ENCODE results near the gene RASSF3. TPM values are rescaled to one million over a fixed set of nuclear protein-coding genes. Genes with fewer than 3 reads are reported as not detected.
"Not testable (repeated sequence)": the region's sequence is repeated elsewhere in the genome, so short reads cannot be mapped to it uniquely, and the experiment has no call there.

The RASSF3 gene, protein sequence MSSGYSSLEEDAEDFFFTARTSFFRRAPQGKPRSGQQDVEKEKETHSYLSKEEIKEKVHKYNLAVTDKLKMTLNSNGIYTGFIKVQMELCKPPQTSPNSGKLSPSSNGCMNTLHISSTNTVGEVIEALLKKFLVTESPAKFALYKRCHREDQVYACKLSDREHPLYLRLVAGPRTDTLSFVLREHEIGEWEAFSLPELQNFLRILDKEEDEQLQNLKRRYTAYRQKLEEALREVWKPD
- total RNA-seq (2014; rRNA removed; shearing (Covaris generic)): 38.2 and 42.6 TPM in 2 replicates
- 24.5 and 27.7 TPM in 2 replicates for polyA plus RNA-seq (2014; cell fraction: nucleus; rRNA removed)

DNA sequence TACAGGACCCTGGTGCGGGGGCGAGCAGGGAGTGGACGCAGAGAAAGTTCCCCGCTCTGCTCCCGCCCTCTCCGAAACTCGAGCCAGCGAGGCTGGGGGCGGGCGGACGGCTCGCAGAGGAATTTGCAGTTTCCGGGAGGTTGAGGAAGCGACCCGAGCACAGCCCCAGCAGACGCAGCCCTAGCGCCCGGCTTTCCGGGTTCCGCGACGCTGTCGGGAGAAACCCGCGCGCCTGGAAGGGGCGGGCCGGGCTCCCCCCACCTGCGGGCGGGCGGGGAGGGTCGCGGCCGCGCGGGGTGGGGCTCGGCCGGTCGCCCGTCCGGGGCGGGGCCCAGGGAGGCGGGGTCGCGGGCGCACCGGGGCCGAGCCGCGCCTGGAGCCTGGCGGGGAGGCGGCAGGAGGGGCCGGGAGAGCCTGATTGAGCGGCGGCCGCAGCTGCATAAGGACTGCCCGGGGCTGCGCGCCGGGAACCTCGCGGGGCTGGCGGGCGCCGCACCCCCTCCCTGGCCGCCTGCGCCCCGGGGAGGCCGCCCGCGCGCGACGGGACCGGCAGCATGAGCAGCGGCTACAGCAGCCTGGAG, at the start of gene RASSF3:
RASSF3 (plus strand) TSS at position 417 of the 581 bp plus-strand sequence; CDS start at position 555, 138 bp downstream.
- peak; percentile 67 for DNase-seq (ENCODE audit: extremely low read depth, low read depth)

DNA sequence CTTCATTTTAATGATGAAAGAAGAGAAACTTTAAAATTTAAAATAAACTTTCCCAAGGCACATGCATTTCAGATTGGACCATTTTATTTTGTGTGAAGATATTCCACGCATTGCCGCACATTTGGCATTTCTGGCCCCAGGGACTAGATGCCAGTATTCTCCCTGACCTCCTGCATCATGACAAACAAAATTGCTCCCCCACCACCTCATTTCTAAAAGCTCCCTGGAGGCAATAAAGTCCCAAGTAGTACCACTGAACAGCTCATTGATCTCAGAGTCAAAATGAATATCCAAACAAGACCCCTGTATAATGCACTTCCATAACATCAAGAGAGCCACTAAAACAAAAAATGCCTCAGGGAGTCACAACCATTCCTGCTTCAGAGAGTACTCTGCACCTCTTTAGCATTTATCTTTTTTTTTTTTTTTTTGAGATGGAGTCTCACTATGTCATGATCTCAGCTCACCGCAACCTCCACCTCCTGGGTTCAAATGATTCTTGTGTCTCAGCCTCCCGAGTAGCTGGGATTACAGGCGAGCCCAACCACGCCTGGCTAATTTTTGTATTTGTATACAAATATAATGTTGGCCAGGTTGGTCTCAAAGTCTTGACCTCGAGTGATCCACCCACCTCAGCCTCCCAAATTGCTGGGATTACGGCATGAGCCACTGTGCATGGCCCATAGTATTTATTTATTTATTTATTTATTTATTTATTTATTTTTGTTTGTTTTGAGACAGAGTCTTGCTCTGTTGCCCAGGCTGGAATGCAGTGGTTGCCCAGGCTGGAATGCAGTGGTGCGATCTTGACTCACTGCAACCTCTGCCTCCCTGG, 48.8 kb upstream of the RASSF3 start:
- no peak for DNase-seq (ENCODE audit: extremely low read depth, low read depth)

DNA sequence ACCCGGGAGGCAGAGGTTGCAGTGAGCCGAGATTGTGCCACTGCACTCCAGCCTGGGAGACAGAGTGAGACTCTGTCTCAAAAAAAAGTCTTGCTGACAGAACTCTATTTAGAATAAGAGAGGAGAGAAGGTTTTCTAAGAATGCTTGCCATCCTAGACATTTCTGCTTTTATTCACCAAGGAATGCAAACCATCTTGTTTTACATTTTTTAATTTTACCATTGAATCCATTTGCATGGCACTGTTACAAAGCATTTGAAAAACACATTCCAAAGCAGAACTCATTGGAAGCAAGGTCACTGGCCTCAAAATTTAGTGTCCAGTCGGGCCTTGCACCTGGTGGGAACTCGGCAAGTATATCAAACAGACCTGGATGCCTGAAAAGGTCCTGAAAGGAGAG, 44.2 kb upstream of the RASSF3 start:
- DNase-seq (ENCODE audit: extremely low read depth, low read depth): no peak

DNA sequence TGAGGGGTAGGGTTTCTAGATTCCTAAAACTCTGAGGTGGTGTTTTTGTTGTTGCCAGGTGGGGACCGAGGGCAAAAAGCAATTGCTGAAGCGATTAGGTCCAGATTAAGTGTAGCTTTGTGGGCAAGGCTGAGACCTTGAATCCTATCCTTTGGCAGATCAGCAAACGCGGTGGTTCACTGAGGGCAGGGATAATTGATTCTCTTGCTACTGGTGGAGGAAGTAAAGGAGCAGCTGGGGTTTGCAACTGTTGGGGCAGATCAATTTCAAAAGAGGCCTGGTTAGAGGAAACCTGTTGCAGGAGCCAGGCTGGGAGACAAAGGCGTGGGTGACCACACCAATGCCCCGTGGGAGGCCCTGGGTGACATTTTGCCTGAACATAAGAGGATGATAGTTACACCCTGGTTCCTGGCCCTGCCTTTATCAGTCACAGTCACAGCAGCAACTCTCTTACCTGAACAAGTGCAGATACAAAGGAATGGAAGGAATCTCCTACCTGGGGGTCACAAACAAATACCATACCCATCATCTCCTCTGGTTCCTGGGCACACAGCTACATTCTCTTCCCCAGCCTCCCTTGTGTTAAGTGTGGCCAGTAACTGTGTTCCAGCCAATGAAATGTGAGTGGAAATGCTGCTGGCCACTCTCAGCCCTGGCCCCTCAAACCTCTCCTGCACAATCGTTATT, 43.3 kb upstream of the RASSF3 start:
- no peak for DNase-seq (ENCODE audit: extremely low read depth, low read depth)

DNA sequence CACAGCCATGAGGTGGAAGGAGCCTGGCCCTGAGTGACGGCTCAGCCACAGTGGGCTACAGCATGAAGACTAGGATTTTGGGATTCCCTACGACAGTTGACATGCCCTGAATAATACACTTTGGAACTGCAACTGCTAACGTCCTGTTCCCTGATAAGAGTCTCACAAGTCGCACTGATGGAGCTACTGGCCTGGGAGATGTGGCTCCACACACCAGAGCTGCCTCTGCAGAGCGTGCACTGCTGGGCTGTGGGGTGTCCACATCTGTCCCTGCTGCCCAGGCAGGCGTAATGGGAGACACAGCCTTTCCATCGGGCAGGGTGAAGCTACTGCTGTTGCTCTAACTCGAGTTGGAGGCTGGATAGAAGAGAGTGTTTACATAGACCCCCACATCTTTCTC, 42.7 kb upstream of the RASSF3 start:
- no peak for DNase-seq (ENCODE audit: extremely low read depth, low read depth)

DNA sequence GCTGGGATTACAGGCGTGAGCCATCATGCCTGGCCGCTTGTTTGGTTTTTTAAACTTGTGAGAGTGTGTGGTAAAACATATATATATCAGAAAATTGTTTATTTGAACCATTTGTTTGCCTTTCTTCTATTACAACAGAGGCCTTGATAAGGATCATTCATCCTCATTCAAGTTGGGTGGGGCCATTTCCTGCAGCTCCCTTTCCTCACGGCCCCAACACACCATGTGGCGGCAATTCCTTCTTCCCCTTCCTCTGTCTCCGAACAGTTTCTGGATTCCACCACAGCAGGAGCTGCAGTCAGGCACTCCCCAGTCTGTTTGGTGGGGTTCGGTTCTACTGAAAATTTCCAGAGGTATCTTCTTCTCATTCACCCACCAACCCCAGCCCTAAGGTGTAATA, 42.0 kb upstream of the RASSF3 start:
- DNase-seq (ENCODE audit: extremely low read depth, low read depth): no peak

DNA sequence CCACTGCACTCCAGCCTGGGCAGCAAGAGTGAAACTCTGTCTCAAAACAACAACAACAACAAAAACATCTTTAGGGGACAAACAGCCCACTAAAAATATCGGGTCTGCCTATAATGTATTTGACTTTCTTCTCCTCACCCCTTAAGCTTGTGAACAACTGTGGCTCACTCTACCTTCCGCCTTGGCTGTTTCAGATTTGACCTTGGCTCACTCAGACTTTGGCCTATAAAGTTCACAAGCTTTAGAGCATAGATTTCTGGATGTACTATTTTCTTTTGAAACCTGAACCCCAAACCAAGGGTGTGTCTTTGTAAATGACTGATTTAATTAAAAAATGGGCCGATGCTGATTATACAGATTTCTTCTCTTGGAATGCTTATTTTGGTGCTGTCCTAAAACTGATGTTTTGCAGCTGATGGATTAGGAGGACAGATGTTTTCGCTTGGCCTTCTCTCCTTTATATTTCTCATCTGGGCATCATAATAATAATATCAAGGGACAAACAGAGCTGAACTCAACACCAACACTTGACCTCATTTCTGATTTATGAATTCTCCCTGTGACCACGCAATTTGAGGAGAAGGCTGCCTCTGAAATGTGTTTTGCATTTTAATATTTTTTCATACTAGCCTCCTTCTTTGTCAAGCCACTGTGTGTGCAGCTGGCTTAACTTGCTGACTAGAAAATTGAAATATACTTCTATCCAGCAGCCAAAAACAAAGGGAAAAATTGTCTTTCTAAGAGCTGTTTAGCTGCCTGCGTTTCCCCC, 40.2 kb upstream of the RASSF3 start:
- DNase-seq (ENCODE audit: extremely low read depth, low read depth): no peak

DNA sequence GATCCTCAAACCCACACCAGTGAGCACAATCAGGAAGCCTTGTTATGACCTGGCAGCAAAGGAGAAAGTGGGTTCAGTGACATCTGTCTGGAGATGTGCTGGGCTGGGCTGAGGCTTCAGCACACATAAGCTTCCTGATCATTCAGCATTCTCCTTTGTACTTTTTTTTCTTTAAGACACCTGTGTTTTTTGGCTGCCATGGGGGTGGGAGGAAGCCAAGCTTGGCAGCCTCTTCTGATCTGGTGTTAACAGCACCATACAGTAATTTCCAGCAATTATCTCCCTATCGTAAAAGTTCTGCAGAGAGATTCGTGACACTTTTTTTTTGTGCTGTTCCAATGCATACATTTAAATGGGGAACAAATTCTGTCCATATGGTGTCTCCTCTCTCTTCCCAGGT, 38.9 kb upstream of the RASSF3 start:
- no peak for DNase-seq (ENCODE audit: extremely low read depth, low read depth)

DNA sequence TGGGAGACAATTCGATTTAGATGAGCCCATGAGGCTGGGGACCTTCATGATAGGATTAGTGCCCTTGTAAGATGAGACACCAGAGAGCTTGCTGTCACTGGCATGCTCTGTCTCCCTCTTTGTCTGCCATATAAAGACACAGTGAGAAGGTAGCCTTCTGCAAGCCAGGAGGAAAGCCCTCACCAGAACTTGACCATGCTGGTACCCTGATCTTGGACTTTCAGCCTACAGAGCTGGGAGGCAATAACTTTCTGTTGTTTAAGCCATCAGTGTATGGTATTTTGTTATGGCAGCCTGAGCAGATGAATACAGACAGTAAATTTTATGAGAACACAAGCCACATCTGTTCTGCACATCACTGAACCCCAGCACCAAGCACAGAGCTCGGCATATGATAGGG, 38.1 kb upstream of the RASSF3 start:
- DNase-seq (ENCODE audit: extremely low read depth, low read depth): no peak

DNA sequence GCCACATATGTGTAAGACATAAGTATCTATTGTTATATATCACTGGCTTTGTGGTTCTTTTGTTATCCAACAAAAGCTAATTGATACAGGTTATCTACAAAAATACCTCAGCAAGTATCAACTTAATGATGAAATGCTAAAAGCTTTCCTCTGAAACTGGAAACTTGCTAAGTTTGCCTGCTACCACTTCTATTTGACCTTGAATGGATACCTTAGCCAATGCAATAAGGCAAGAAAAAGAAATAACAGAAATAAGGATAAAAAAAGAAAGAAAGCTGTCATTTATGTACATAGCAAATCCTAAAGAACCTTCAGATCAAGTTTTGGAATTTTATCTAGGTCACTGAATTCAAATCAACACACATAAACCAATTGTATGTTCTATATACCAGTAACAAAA, 35.5 kb upstream of the RASSF3 start:
- no peak for DNase-seq (ENCODE audit: extremely low read depth, low read depth)

DNA sequence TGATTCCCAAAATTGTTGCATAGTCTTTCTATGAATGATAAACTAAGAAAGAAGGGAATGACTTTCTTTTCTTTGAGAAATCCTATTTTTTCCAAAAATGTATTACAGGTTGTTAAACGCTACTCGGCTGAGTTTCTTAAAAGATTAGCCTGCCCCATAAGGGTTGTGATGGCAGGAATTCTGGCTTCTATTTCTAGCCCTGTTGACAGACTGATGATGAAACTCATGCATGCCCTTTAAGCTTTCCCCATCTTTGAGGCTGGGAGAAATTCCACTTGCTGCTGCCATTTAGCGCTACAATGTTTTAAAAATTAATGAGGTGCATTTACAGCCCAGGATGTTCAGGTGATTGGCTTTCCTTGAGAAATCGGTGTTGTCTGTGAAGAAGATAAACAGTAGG, 33.2 kb upstream of the RASSF3 start:
- DNase-seq (ENCODE audit: extremely low read depth, low read depth): no peak

DNA sequence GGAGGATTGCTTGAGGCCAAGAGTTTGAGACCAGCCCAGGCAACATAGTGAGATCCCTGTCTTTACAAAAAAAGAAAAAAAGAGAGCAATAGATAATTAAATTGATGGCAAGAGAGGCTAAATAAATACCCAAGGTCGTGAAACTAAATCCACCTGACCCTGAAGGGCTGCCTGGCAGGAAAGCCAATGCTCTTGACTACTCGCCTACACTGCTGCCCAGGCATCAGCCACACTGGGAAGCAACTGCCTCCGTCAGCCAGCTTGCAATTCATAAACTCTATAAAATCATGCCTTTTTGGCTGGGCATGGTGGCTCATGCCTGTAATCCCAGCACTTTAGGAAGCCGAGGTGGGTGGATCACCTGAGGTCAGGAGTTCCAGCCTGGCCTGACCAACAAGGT, 31.7 kb upstream of the RASSF3 start:
- no peak for DNase-seq (ENCODE audit: extremely low read depth, low read depth)

DNA sequence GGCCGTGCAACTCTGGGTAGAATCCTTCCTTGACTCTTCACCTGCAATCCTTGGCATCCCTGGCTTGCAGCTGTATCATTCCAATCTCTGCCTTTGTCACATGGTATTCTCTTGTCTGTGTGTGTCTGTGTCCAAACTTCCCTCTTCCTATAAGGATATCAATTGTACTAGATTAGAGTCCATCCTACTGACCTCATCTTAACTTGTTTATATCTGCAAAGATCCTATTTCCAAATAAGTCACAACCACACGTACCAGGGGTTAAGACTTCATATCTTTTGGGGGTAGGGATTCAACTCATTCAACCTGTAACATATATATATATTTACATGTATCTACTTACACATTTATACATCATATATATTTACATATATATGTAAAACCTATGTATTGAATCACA, 29.6 kb upstream of the RASSF3 start:
- DNase-seq (ENCODE audit: extremely low read depth, low read depth): no peak

DNA sequence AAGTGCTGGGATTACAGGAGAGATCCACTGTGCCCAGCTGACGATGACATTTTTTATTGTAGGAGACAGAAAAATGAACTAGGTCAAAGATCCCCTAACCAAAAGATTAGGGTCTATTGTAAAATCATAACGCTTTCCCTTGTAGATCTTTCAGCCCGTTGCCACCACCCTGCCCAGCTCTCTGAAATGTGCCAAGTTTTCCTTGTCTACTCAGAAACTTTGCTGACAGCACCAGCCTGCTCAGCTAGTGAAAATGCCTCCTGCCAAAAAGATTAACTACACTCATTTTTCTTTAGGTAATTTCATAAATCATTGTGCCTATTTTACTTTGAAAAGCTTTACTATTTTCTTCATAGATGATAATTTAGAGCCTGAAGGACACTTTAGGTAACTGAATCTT, 28.2 kb upstream of the RASSF3 start:
- no peak for DNase-seq (ENCODE audit: extremely low read depth, low read depth)

DNA sequence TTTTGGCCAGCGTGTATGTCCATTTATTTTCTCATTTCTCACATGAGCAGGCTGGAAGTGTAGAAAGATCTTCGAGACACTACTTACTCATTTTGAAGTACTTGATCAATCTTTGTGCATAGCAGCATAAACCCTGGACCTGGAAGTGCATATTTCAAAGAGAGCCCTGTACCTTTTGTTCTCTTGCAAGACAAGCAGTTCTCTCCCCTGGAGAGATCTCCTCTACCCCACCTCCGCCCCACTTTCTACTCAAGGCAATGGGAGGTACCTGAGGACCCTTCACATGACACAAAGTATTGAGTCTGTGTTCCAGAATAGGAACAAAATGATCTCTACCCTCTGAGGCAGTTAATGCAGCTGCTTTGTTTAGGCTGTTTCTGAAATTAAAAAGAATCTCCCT, 27.4 kb upstream of the RASSF3 start:
- DNase-seq (ENCODE audit: extremely low read depth, low read depth): no peak

DNA sequence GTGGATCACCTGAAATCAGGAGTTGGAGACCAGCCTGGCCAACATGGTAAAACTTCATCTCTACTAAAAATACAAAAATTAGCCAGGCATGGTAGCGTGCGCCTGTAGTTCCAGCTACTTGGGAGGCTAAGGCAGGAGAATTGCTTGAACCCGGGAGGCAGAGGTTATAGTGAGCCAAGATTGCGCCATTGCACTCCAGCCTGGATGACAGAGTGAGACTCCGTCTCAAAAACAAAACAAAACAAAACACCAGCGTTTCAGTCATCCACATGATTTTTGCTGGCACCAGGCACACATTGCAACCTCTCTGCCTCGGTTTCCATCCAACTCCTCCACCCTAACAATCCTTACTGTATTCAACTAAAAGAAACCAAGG, 26.9 kb upstream of the RASSF3 start:
- DNase-seq (ENCODE audit: extremely low read depth, low read depth): not testable (repeated sequence)

DNA sequence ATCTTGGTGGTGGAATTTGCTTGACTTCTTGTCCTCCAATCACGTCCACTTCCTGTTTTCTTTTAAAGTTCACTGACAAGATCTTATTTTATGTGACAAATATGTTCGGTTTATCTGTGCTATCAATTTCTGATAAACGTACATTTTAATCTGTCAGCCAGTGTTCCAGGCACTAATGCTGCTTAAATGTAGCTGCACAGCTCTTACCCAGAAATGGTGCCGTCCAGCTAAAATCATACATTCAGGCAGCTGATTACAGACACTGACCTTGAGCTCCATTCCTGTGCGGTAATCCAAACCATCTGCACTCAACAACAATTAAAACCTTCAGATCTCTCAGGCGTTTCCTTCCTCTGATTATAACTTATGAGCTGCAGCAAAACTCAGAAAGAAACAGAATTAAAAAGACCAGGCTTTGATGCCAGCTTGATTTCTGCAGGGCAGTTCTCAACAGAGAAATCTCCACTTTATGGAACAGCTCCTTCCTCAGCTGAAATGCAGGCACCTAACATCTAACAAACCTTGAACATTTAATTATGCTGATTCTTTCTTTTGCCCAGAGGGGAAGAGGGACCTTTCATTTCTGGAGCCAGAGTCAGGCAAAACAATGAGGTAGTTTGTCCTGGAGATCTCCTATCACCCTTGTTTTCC, 26.4 kb upstream of the RASSF3 start:
- DNase-seq (ENCODE audit: extremely low read depth, low read depth): no peak

DNA sequence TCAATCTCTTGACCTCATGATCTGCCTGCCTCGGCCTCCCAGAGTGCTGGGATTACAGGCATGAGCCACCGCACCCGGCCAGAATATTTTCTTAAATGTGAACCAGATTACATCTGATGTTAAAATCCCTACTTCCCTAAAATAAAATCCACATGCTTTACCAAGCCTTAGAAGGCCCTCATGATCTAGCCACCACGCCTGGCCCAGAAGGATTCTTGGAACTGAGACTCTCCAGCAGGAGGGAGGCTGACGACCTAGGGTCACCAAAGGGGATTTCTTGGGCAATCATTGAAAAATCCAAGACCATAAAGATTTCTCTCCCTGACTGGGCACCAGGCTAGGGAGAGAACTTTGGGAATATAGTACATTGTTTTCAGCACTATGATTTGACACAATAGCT, 25.2 kb upstream of the RASSF3 start:
- DNase-seq (ENCODE audit: extremely low read depth, low read depth): no peak

DNA sequence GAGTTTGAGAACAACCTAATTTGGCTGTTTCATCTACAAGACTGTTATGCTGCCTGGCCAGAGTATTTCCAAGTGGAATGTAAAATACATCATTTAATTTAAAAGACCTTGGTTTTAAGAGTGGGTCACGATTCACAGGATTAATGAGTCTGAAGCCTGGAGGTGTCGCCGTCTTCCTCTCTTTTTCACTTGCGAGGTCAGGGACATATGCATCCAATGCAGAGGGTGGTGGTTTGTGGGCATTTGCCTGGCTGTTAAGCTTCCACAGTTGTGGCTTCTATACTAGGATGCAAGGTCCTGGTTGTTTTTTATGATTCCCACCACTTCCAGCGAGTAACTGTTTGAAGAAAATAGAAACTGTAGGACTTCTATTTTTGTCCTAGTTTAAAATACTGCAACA, 22.8 kb upstream of the RASSF3 start:
- DNase-seq (ENCODE audit: extremely low read depth, low read depth): no peak

DNA sequence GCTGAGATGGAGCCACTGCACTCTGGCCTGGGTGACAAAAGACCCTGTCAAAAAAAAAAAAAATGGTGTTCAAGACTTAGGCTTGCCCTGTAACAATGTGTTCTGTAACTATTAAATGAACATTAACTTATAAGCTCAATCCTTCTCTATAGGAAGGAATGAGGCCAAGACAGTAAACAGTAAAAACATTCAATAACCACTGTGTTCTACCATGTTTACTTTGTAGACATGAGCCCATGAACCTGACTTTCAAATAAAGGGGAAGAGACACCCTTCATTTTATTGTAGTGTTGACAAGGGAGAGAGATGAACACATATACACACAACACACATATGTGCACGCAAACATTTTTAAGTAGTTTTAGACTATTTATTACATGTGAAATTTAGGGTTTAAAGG, 20.1 kb upstream of the RASSF3 start:
- DNase-seq (ENCODE audit: extremely low read depth, low read depth): no peak

Data from NCI-H460 (cell line).